ENCODE data around the gene ITGB5.

GRCh38 chr3:124770336-124771082 lies 116.7 kb downstream of the ITGB5 start:
- TF ChIP-seq POLR2AphosphoS5 (IDR thresholded peaks at IDR 0.05; ENCODE audit: low read depth, low read length) (no peak), POLR2A (IDR thresholded peaks at IDR 0.05; ENCODE audit: low read depth, low read length) (no peak)
